Tibial nerve (tissue), 4 donors: ENCODE data around the gene MAOB.

Source experiments
- CTCF ChIP-seq, 5 experiments: fragments of 200-600 bp in 3 of 5; fragments of 450-650 bp in 2 of 5; sonication (generic) in 3 of 5; IDR thresholded peaks; one replicate each; pipeline ENCODE4 v1.5.1; 2016 to 2019; ENCODE audit warnings: antibody characterized with exemption in 5 of 5, mild to moderate bottlenecking in 3 of 5, moderate library complexity in 2 of 5
- EP300 ChIP-seq, 2 donors: sonication (generic); formaldehyde crosslinking; IDR thresholded peaks; one replicate each; pipeline ENCODE4 v1.6.1; 2017; ENCODE audit warnings: antibody characterized with exemption in 2 of 2, mild to moderate bottlenecking in 1 of 2

- no peak for TF ChIP-seq CTCF (IDR thresholded peaks at IDR 0.05)
- TF ChIP-seq EP300 (IDR thresholded peaks at IDR 0.05), result no peak
These were observed 36.5 kb downstream of the MAOB start for GRCh38 chrX:43845776-43846175.
